GM12891 (cell line): ENCODE results near the gene TSPAN12.

Source experiments
- DNase-seq: peaks from one replicate; pipeline ENCODE4 v3.0.0; 2011; ENCODE audit warnings: low spot score; ENCODE audit not compliant: insufficient read length
- FAIRE-seq: peaks from 2 replicates; lab custom pipeline; 2011; peaks lifted over from hg19 to GRCh38; lab: Jason Lieb, UNC
- PAX5 ChIP-seq: IDR thresholded peaks from 2 replicates; pipeline ENCODE4 v1.6.1; 2011; ENCODE audit warnings: low read length, moderate library complexity, mild to moderate bottlenecking; ENCODE audit not compliant: insufficient read depth, severe bottlenecking
- POLR2A ChIP-seq: IDR thresholded peaks from 2 replicates; pipeline ENCODE4 v1.6.1; 2011; ENCODE audit warnings: low read depth, low read length, control low read depth
- POLR2AphosphoS5 ChIP-seq: IDR thresholded peaks from 2 replicates; pipeline ENCODE4 v1.6.1; 2011; ENCODE audit warnings: low read depth, low read length, control low read depth
- POU2F2 ChIP-seq: IDR thresholded peaks from 2 replicates; pipeline ENCODE4 v1.6.1; 2011; ENCODE audit warnings: low read depth, mild to moderate bottlenecking, control low read depth, low read length, moderate library complexity
- SPI1 ChIP-seq: IDR thresholded peaks from 2 replicates; pipeline ENCODE4 v1.6.1; 2011; ENCODE audit warnings: low read depth, low read length, control low read depth
- TAF1 ChIP-seq: IDR thresholded peaks from 2 replicates; pipeline ENCODE4 v1.6.1; 2011; ENCODE audit warnings: low read depth, low read length, control low read depth

The TSPAN12 gene

DNA sequence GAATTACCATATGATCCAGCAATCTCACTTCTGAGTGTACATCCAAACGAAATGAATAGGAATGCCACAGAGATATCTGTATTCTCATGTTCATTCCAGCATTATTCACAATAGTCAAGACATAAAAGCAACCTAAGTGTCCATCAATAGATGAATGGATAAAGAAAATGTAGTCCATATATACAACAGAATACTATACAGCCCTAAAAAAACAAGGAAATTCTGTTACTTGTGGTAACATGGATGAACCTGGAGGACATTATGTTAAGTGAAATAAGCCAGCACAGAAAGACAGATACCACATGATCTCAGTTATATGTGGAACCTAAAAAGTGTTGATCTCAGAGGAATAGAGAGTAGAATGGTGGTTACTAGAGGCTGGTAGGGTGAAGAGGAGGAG is 26.7 kb downstream of the TSPAN12 start:
- no peak for FAIRE-seq
- TF ChIP-seq SPI1, result no peak
- no peak for TF ChIP-seq POLR2A
- TF ChIP-seq POLR2AphosphoS5, result no peak
- no peak for DNase-seq

DNA sequence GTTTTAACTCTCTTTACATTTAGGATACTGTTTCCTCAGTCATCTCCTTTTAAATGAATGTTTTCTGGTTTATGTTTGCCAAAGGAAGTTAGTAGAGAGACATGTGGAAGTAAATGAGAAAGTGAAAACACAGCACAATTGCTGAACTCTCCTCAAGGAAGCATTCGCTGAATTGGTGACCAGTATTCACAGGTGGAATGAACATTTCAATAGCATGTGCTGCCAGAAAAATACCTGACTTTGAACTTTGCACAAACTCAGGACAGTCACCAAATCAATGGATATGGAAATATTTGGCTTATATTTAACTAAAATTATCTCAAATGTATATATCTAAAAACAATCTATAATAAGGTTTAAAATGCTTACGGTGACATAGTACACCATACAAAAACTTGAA is 28.5 kb downstream of the TSPAN12 start:
- no peak for TF ChIP-seq PAX5
- TF ChIP-seq POLR2AphosphoS5, result no peak
- TF ChIP-seq SPI1, result no peak
- TF ChIP-seq TAF1, result no peak
- no peak for TF ChIP-seq POU2F2
- DNase-seq, result no peak
- no peak for FAIRE-seq

DNA sequence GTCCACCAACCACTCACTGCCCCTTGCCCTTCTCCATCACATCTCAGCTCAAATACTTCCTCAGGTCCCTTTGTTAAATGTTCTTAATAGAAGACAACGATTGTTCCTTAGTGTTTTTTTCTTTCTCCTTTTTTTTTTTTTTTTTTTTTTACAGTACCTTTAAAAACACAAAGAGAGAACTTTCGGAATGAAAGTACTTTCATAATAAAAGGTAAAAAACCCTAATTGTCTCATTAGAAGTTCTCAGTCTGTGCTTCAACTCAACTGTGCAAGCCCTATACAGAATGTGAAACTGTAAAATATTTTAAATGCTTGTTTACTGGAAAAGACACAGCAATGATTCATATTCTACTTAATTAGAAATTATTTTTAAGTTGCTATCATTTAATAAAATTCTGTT is 29.4 kb downstream of the TSPAN12 start:
- FAIRE-seq (no peak), DNase-seq (no peak)
- TF ChIP-seq SPI1, result no peak
- TF ChIP-seq TAF1, result no peak

DNA sequence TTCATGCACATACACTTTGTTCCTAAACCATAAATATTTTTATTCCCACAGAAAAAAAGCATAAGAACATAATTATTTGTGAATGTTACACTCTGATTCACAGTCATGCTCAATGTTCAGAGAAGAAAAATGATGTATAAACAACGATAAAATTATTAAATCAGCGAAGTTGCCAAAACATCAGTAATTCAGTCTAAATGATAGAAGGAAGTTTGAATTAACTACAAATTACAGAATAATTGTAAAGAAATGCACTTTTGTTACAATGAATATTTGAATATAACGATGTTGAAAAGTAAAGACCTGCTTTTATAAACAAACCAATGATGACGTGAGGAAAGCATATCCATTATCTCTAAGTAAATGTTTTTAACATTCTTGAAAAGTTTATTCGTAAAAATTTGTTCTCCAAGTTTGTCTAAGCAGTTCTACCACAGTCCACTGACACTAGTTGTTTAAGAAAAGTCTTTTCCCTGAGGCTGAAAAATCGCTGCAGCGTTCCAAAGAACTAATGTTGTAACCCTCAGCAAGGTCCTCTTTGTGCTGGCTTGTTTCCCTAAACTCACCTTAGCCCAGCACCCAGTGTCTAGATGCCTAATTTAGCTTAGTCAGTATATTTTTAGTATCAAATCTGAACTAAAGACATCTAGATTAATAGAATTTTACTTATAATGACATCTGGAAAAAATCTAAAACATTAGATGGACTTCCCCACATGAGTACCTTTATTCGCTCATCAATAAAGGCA is 30.4 kb downstream of the TSPAN12 start:
- no peak for FAIRE-seq
- TF ChIP-seq SPI1 (no peak), POU2F2 (no peak), POLR2A (no peak), TAF1 (no peak), PAX5 (no peak), POLR2AphosphoS5 (no peak)

DNA sequence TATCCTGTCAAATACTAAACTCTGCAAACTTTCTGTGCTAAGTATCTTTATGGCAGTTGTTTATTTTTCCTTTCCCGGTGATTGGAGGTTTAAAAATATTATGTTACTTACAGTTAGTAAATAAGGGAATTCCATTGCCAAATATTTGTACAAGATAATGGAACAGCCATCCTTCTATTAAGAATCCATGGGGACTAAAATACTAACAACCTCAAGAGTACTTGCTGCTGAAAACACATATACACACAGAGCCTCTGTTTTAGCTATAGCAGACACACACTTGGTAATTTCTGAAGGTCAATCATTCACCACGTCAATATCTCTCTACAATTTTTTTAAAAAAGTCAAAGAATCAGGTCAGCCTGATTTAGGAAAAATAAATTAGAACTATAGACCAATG is 32.4 kb downstream of the TSPAN12 start:
- FAIRE-seq (no peak), DNase-seq (no peak)
- TF ChIP-seq SPI1 (no peak), PAX5 (no peak), POU2F2 (no peak), POLR2AphosphoS5 (no peak), POLR2A (no peak), TAF1 (no peak)

More for the DNA sequence above, 30.4 kb downstream of the TSPAN12 start:
- no peak for DNase-seq

DNA sequence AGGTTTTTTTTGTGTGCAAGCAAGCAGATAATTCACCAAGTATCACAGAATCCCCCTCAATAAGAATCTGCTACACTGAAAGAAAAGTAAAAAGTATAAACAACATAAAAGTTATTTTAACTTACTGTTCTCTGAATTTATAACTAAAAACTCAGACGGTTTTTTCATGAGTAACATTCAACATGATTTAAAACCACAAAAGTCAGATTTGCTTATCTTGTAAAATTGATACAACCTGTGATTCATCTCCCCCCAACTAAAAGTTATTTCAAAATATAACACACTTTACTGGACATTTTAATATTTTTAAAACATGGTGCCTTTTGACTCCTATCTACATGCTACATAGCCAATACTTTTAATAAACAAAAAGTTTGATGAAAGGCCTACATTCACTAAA is 32.8 kb downstream of the TSPAN12 start:
- no peak for FAIRE-seq
- TF ChIP-seq POLR2A, result no peak
- no peak for TF ChIP-seq TAF1
- TF ChIP-seq POLR2AphosphoS5, result no peak
- TF ChIP-seq PAX5, result no peak
- no peak for TF ChIP-seq SPI1
- TF ChIP-seq POU2F2, result no peak
- DNase-seq, result no peak

DNA sequence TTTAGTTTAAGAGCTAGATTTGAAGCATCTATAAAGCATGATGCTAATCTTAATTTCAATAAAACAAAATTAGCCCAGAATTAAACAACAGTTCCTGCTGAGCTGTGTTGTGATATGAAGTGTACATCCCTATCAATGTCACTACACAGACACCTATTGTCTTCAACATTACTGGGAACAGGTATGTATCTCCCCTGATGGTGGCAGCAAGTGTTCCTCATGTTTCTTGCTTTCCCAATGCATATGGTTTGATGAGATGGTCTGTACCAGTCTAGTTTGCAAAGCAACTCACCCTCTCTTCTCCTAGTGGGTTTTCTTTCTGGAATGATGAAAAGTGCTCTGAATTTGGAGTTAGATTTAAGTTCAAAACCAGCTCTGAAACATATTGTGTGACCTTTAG is 38.1 kb downstream of the TSPAN12 start:
- FAIRE-seq (peak; percentile 16), DNase-seq (no peak)
- no peak for TF ChIP-seq TAF1
- no peak for TF ChIP-seq POLR2AphosphoS5
- no peak for TF ChIP-seq POLR2A
- TF ChIP-seq PAX5, result no peak
- no peak for TF ChIP-seq POU2F2
- no peak for TF ChIP-seq SPI1

DNA sequence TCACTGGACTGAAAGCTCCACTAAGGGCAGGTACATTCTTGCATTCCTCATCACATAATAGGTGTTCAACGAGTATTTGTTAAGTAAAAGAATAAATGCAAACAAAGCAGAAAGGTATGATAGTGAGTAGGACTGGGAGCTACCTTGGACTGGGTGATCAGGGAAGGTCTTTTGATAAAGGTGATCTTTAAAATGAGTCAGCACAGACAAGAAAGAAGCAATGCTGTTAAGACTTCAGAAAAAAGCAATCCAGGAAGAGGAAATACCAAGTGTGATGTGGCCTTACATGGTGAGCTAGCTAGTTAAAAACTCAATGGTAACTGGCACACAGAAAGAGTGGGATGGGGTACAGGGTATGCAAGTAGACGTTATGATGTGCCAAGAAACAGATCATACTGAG is 40.1 kb downstream of the TSPAN12 start:
- FAIRE-seq (peak; percentile 47), DNase-seq (no peak)
- TF ChIP-seq SPI1, result no peak
- no peak for TF ChIP-seq POLR2A
- no peak for TF ChIP-seq POU2F2
- no peak for TF ChIP-seq TAF1
- no peak for TF ChIP-seq POLR2AphosphoS5
- no peak for TF ChIP-seq PAX5

DNA sequence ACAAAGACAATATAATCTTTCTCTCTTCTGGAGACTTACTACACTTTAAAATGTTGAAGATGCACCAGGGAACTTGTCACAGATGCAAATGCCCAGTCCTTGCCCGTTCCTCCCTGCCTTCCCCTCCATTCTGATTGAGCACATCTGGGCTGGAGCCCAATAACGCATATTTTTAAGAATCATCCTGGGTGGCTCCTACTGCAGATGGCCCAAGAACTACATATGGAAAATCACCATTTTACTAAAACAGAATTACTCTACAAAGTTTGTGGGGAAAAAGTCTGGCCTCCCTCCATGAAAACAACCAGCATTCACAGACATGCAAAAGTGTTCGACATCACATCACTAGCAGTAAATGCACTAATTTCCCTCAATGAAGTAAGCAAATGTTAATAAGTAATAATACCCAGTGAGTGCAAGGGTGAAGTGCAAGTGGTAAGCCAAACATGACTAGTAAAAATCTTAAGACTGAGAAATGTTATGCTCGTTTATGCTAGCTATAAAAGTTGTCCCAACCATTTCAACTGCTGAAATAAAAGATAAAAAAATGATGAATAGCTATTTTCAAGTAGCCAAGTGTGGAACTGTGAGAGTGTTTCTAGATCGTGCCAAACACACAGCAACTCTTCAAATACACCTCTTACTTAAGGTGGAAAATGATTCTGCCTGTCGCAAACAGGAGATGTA is 43.5 kb downstream of the TSPAN12 start:
- no peak for TF ChIP-seq TAF1
- DNase-seq (no peak), FAIRE-seq (no peak)

DNA sequence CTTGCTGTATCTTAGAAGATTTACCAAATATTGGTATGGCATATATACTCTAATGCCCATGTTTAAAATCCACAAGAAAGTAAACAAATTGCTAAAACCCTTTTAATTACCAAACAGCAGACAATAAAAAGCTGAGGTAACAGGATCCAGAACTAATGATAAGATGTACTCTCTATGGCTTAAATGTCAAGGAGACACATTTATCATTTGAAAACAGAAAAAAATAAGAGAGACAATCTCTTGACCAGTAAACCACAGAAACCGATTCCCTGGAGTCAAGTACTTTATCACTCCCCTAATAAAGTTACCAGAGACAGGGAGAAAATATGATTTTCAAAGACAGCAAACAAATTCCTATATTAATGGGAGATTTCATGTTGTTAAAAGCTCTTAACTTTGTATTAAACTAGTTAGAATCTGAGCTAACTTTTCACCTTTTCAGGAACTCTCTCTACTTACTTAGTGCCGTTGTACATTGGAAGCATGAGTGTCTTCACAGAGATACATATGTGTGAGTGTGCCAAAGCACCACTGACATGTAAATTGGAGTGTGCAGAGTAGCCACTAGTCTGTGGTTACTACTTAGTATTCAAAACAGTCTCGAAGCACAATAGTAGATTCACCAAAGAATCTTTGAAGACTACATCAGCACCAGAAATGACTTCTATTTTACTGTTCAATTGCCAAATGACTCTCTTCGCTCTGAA is 44.2 kb downstream of the TSPAN12 start:
- peak; percentile 23 for FAIRE-seq
- TF ChIP-seq POLR2A (no peak), TAF1 (no peak), SPI1 (no peak), POU2F2 (no peak), PAX5 (no peak), POLR2AphosphoS5 (no peak)
- DNase-seq, result no peak

DNA sequence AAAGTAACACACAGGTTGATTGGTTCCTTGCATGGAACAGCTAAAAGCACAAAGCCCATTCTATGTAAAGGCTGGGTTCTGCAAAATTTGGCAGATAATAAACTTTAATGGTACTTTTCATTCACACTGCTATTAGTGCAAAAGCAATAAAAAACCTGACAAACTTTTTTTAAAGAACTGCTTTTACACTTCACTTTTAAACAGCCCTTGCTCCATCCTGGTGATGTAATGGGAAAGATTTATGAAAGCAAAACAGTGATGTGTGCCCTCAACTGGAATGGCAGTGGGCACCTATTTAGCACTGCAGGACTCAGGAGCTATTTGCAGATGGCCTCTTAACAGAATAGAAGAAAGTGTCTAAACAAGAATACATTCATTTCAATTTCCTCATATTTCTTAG is 44.9 kb downstream of the TSPAN12 start:
- TF ChIP-seq PAX5 (no peak), POU2F2 (no peak), POLR2AphosphoS5 (no peak), SPI1 (no peak), POLR2A (no peak), TAF1 (no peak)
- FAIRE-seq, result no peak
- DNase-seq, result no peak
